Dermis blood vessel endothelial cell (primary cell): ENCODE measurements around the gene RBM39. TPM values are rescaled to one million over a fixed set of nuclear protein-coding genes. Genes with fewer than 3 reads are reported as not detected.
"Not testable (repeated sequence)": the region's sequence is repeated elsewhere in the genome, so short reads cannot be mapped to it uniquely, and the experiment has no call there.

Experiments
- DNase-seq: peaks from one replicate; pipeline ENCODE4 v3.0.0; 2010
- total RNA-seq: library from RNA; depleted of rRNA; stranded (reverse); fragments of >200 nt; gene quantifications from 2 replicates; pipeline ENCODE4 v1.2.3, GENCODE V29; 2014

Gene RBM39
- total RNA-seq: 250 and 362 TPM in 2 replicates

GRCh38 chr20:35741892-35742740, at the start of gene RBM39:
RBM39 (minus strand) TSS chr20:35742260; CDS start chr20:35740874, 1,386 bp downstream.
- DNase-seq: peak; percentile 100

GRCh38 chr20:35791821-35792220, 49.8 kb upstream of the RBM39 start:
- DNase-seq: no peak

- DNase-seq: no peak
Measured at GRCh38 chr20:35791097-35791496, 49.0 kb upstream of the RBM39 start.

GRCh38 chr20:35788796-35789195, 46.7 kb upstream of the RBM39 start:
- no peak for DNase-seq

- not testable (repeated sequence) for DNase-seq
Measured at GRCh38 chr20:35785541-35785940, 43.5 kb upstream of the RBM39 start.

GRCh38 chr20:35783811-35784210, 41.8 kb upstream of the RBM39 start:
- not testable (repeated sequence) for DNase-seq

GRCh38 chr20:35776513-35777101, 34.5 kb upstream of the RBM39 start:
- peak; percentile 48 for DNase-seq

- no peak for DNase-seq
Measured at GRCh38 chr20:35774391-35774790, 32.3 kb upstream of the RBM39 start.

GRCh38 chr20:35773154-35773751, 31.2 kb upstream of the RBM39 start:
- peak; percentile 69 for DNase-seq

- peak; percentile 8 for DNase-seq
Measured at GRCh38 chr20:35772563-35773058, 30.6 kb upstream of the RBM39 start.

GRCh38 chr20:35771689-35772562, 29.9 kb upstream of the RBM39 start, which contains the start of gene PHF20:
PHF20 (plus strand) TSS chr20:35772015; CDS start chr20:35801523, 29,508 bp downstream.
- peak; percentile 99 for DNase-seq

GRCh38 chr20:35771367-35771688, 29.3 kb upstream of the RBM39 start:
- no peak for DNase-seq

- peak; percentile 98 for DNase-seq
Measured at GRCh38 chr20:35768731-35769664, 26.9 kb upstream of the RBM39 start.

- peak; percentile 95 for DNase-seq
Measured at GRCh38 chr20:35767683-35768481, 25.8 kb upstream of the RBM39 start.

GRCh38 chr20:35766843-35767242, 24.8 kb upstream of the RBM39 start:
- DNase-seq: no peak

GRCh38 chr20:35764936-35765335, 22.9 kb upstream of the RBM39 start:
- not testable (repeated sequence) for DNase-seq

- no peak for DNase-seq
Measured at GRCh38 chr20:35762461-35762860, 20.4 kb upstream of the RBM39 start.

- not testable (repeated sequence) for DNase-seq
Measured at GRCh38 chr20:35761548-35761947, 19.5 kb upstream of the RBM39 start.

- no peak for DNase-seq
Measured at GRCh38 chr20:35757098-35757705, 15.1 kb upstream of the RBM39 start.

- DNase-seq: no peak
Measured at GRCh38 chr20:35756404-35756803, 14.3 kb upstream of the RBM39 start.
